Suprapubic skin (tissue), 4 donors: ENCODE results near the gene GON4L.

Experiments used
- CTCF ChIP-seq, 2 donors: fragments of 200-600 bp in 1 of 2; fragments of 450-650 bp in 1 of 2; sonication (generic) in 1 of 2; IDR thresholded peaks; one replicate each; pipeline ENCODE4 v1.5.1; 2016 to 2019; ENCODE audit warnings: antibody characterized with exemption in 2 of 2, mild to moderate bottlenecking in 1 of 2, moderate library complexity in 1 of 2
- EP300 ChIP-seq: sonication (generic); formaldehyde crosslinking; IDR thresholded peaks from one replicate; pipeline ENCODE4 v1.6.1; 2017; ENCODE audit warnings: antibody characterized with exemption
- POLR2A ChIP-seq, 2 donors: fragments of 450-650 bp; IDR thresholded peaks; one replicate each; pipeline ENCODE4 v1.6.1; 2017; ENCODE audit warnings: antibody characterized with exemption in 2 of 2, mild to moderate bottlenecking in 2 of 2, moderate library complexity in 2 of 2
- POLR2AphosphoS5 ChIP-seq, 3 donors: sonication (generic); formaldehyde crosslinking; IDR thresholded peaks; one replicate each; pipeline ENCODE4 v1.6.1; 2017; ENCODE audit warnings: antibody characterized with exemption in 3 of 3

- TF ChIP-seq CTCF (IDR thresholded peaks at IDR 0.05) (no peak), POLR2AphosphoS5 (IDR thresholded peaks at IDR 0.05) (no peak), EP300 (no peak), POLR2A (IDR thresholded peaks at IDR 0.05) (no peak)
Observed at GRCh38 chr1:155882766-155883165, 25.8 kb upstream of the GON4L start.
